Gastroesophageal sphincter (tissue), 3 donors: ENCODE results near the gene IYD.

Experiments
- CTCF ChIP-seq, 4 experiments: fragments of 200-600 bp in 2 of 4; fragments of 450-650 bp in 2 of 4; sonication (generic) in 1 of 4; IDR thresholded peaks; one replicate each; pipeline ENCODE4 v1.5.1; 2017 to 2019; ENCODE audit warnings: antibody characterized with exemption in 4 of 4, mild to moderate bottlenecking in 2 of 4, moderate library complexity in 2 of 4
- POLR2A ChIP-seq, 2 donors: fragments of 450-650 bp; IDR thresholded peaks; one replicate each; pipeline ENCODE4 v1.6.1; 2017; ENCODE audit warnings: antibody characterized with exemption in 2 of 2, mild to moderate bottlenecking in 2 of 2, moderate library complexity in 1 of 2
- POLR2AphosphoS5 ChIP-seq: sonication (generic); formaldehyde crosslinking; IDR thresholded peaks from one replicate; pipeline ENCODE4 v1.6.1; 2017; ENCODE audit warnings: antibody characterized with exemption

- TF ChIP-seq CTCF (IDR thresholded peaks at IDR 0.05) (no peak), POLR2AphosphoS5 (no peak), POLR2A (IDR thresholded peaks at IDR 0.05) (no peak)
Observed at GRCh38 chr6:150347845-150348244, 21.0 kb upstream of the IYD start.
